Ramos (cell line): ENCODE results near the gene MRPS26.

ENCODE experiments used
- in situ Hi-C: fragments of 300-500 bp; cut with MboI; formaldehyde crosslinking; loops from one replicate; pipeline ENCODE4 v1.14.3; 2022; ENCODE audit warnings: low sequenced_read_pairs; ENCODE audit not compliant: unreplicated experiment

The MRPS26 gene

GRCh38 chr20:3094848-3095629 lies 49.2 kb downstream of the MRPS26 start:
- in situ Hi-C loops: no loop called here
